Mammary epithelial cell (primary cell): Measurements from ENCODE around the gene MSRB2.

Source experiments
- CTCF ChIP-seq, 2 donors: IDR thresholded peaks in 1 of 2; conservative IDR thresholded peaks in 1 of 2; 2 replicates each; pipeline ENCODE4 v1.5.1; 2011 to 2012; ENCODE audit warnings: inconsistent platforms in 2 of 2, low read length in 2 of 2, mild to moderate bottlenecking in 2 of 2, control low read depth in 1 of 2, low read depth in 1 of 2; ENCODE audit not compliant: insufficient read depth in 1 of 2; ENCODE audit errors: extremely low read depth in 1 of 2
- EZH2 ChIP-seq: IDR thresholded peaks from 2 replicates; pipeline ENCODE4 v1.6.1; 2012; ENCODE audit warnings: low read length, inconsistent platforms, borderline replicate concordance

GRCh38 chr10:23080262-23080661 is 15.1 kb upstream of the MSRB2 start:
- TF ChIP-seq CTCF (conservative IDR thresholded peaks at IDR 0.05 in 1 of 2, IDR thresholded peaks at IDR 0.05 in 1 of 2; ENCODE audit: extremely low read depth in 1 of 2, insufficient read depth in 1 of 2, low read depth in 1 of 2, low read length in 2 of 2): no peak
- no peak for TF ChIP-seq EZH2
